GM12878 (cell line): Measurements from ENCODE around the gene STRIP2. TPM values are rescaled to one million over a fixed set of nuclear protein-coding genes. Genes with fewer than 3 reads are reported as not detected.

Source experiments
- BCL11A ChIP-seq: IDR thresholded peaks from 2 replicates; pipeline ENCODE4 v1.6.1; 2011; ENCODE audit warnings: low read depth, low read length
- IKZF2 ChIP-seq, 2 experiments: fragments of 450-650 bp; IDR thresholded peaks; 2 replicates each; pipeline ENCODE4 v1.6.1; 2017; ENCODE audit warnings: mild to moderate bottlenecking in 2 of 2, moderate library complexity in 2 of 2
- POLR2AphosphoS2 ChIP-seq: IDR thresholded peaks from 2 replicates; pipeline ENCODE4 v1.6.1; 2011; ENCODE audit warnings: low read depth, mild to moderate bottlenecking, low read length, improper control_type of control experiment, moderate library complexity
- SMAD1 ChIP-seq: fragments of 450-650 bp; IDR thresholded peaks from 2 replicates; pipeline ENCODE4 v1.6.1; 2018; ENCODE audit warnings: mild to moderate bottlenecking, low read depth; ENCODE audit not compliant: partially characterized antibody
- STAT1 ChIP-seq: fragments of 450-650 bp; conservative IDR thresholded peaks from 2 replicates; pipeline ENCODE4 v1.6.1; 2014; ENCODE audit warnings: antibody characterized with exemption, mild to moderate bottlenecking
- TCF12 ChIP-seq: IDR thresholded peaks from 2 replicates; pipeline ENCODE4 v1.6.1; 2011; ENCODE audit warnings: low read depth, mild to moderate bottlenecking, low read length
- ZNF592 ChIP-seq: fragments of 450-650 bp; IDR thresholded peaks from 2 replicates; pipeline ENCODE4 v1.6.1; 2017; ENCODE audit warnings: mild to moderate bottlenecking, moderate library complexity
- polyA plus RNA-seq, 11 experiments: library from polyadenylated mRNA; depleted of rRNA in 4 of 11; unstranded in 6 of 11; stranded (reverse) in 5 of 11; fragments of >200 nt; fragmentation: Nextera tagmentation in 4 of 11; fragmentation: Illumina TruSeq in 1 of 11; extraction: Ambion mirVana in 4 of 11; extraction: Trizol in 1 of 11; gene quantifications; 1 replicate in 1 of 11; 2 replicates in 10 of 11; pipeline versions ENCODE4 v1.2.1 to v1.2.3, GENCODE V29; 2011 to 2016; ENCODE audit warnings: inconsistent platforms in 2 of 11, missing spikeins in 2 of 11, low read depth in 1 of 11
- total RNA-seq, 4 experiments: library from RNA; depleted of rRNA in 3 of 4; stranded (reverse); fragments of >200 nt in 3 of 4; fragmentation: Illumina TruSeq in 1 of 4; extraction: Trizol in 1 of 4; gene quantifications; 2 replicates each; pipeline versions ENCODE4 v1.2.1 to v1.2.3, GENCODE V29; 2013 to 2021
- TF ChIP-seq, protein P1 (sequence below): fragments of 450-650 bp; IDR thresholded peaks from 2 replicates; pipeline ENCODE4 v1.6.1; 2016; ENCODE audit warnings: mild to moderate bottlenecking, moderate library complexity, borderline replicate concordance
- TF ChIP-seq, protein P2 (sequence below): fragments of 450-650 bp; IDR thresholded peaks from 2 replicates; pipeline ENCODE4 v1.6.1; 2017; ENCODE audit warnings: mild to moderate bottlenecking, low read depth, inconsistent platforms; ENCODE audit not compliant: poor library complexity, severe bottlenecking

The STRIP2 gene
- total and polyA plus RNA-seq, 10 of the 15 experiments (the other 5 are each of a cell fraction or from before 2014, with no cell fraction given) = 0.48 to 5.8 (median 1.8) TPM

- TF ChIP-seq, protein P1, sequence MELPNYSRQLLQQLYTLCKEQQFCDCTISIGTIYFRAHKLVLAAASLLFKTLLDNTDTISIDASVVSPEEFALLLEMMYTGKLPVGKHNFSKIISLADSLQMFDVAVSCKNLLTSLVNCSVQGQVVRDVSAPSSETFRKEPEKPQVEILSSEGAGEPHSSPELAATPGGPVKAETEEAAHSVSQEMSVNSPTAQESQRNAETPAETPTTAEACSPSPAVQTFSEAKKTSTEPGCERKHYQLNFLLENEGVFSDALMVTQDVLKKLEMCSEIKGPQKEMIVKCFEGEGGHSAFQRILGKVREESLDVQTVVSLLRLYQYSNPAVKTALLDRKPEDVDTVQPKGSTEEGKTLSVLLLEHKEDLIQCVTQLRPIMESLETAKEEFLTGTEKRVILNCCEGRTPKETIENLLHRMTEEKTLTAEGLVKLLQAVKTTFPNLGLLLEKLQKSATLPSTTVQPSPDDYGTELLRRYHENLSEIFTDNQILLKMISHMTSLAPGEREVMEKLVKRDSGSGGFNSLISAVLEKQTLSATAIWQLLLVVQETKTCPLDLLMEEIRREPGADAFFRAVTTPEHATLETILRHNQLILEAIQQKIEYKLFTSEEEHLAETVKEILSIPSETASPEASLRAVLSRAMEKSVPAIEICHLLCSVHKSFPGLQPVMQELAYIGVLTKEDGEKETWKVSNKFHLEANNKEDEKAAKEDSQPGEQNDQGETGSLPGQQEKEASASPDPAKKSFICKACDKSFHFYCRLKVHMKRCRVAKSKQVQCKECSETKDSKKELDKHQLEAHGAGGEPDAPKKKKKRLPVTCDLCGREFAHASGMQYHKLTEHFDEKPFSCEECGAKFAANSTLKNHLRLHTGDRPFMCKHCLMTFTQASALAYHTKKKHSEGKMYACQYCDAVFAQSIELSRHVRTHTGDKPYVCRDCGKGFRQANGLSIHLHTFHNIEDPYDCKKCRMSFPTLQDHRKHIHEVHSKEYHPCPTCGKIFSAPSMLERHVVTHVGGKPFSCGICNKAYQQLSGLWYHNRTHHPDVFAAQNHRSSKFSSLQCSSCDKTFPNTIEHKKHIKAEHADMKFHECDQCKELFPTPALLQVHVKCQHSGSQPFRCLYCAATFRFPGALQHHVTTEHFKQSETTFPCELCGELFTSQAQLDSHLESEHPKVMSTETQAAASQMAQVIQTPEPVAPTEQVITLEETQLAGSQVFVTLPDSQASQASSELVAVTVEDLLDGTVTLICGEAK = no peak
- TF ChIP-seq TCF12 = no peak
- no peak for TF ChIP-seq POLR2AphosphoS2
- TF ChIP-seq STAT1 = no peak
- TF ChIP-seq BCL11A = no peak
- no peak for TF ChIP-seq ZNF592
- no peak for TF ChIP-seq IKZF2 (IDR thresholded peaks at IDR 0.05)
- TF ChIP-seq, protein P2, sequence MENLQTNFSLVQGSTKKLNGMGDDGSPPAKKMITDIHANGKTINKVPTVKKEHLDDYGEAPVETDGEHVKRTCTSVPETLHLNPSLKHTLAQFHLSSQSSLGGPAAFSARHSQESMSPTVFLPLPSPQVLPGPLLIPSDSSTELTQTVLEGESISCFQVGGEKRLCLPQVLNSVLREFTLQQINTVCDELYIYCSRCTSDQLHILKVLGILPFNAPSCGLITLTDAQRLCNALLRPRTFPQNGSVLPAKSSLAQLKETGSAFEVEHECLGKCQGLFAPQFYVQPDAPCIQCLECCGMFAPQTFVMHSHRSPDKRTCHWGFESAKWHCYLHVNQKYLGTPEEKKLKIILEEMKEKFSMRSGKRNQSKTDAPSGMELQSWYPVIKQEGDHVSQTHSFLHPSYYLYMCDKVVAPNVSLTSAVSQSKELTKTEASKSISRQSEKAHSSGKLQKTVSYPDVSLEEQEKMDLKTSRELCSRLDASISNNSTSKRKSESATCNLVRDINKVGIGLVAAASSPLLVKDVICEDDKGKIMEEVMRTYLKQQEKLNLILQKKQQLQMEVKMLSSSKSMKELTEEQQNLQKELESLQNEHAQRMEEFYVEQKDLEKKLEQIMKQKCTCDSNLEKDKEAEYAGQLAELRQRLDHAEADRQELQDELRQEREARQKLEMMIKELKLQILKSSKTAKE = no peak
- TF ChIP-seq SMAD1 = no peak
Measured at GRCh38 chr7:129468087-129468486, 33.9 kb downstream of the STRIP2 start (continued).
